ENCODE results near the gene SPNS2. TPM values are rescaled to one million over a fixed set of nuclear protein-coding genes. Genes with fewer than 3 reads are reported as not detected.

Gene SPNS2
- total and polyA plus RNA-seq, 4 donors = 4.0 to 9.0 (median 5.2) TPM

DNA sequence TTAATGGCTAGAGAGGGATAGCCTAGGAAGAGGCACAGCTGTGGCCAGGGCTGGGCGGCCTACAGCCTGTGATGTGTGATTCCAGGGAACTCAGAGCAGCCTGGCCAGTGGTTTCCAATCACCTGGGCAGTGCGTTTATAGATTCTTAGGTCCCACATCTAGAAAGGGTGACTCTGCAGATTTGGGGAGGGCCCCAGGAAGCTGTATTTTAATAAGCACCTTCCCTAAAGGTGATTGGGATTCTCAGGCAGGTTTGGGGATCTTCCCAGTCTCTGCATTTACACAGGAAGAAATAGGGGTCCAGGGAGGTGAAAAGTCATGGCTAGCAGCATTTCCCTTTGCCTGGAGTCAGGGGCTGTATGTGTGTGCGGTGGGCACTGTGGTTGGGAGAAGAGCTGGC is 9.5 kb downstream of the SPNS2 start:
- Histone ChIP-seq H3K4me1 (ENCODE audit: control insufficient read depth in 4 of 4, insufficient read depth in 4 of 4, low read length in 3 of 4) (peaks cover 0 to 12% (median 3%) of the 10 kb centered on the region in 4 donors), H3K27me3 (ENCODE audit: control insufficient read depth in 4 of 4, insufficient read depth in 4 of 4, low read length in 3 of 4) (no peaks in the 10 kb centered on the region), H3K4me3 (ENCODE audit: low read depth in 1 of 3, low read length in 3 of 3) (no peak overlapping the region), H3K9me3 (ENCODE audit: control insufficient read depth in 4 of 4, low read length in 3 of 4) (no peaks in the 10 kb centered on the region), H3K27ac (ENCODE audit: low read depth in 1 of 2, low read length in 2 of 2) (no peak overlapping the region), H3K9ac (ENCODE audit: low read depth in 1 of 2, low read length in 2 of 2) (no peak overlapping the region), H3K36me3 (ENCODE audit: control insufficient read depth in 4 of 4, insufficient read depth in 3 of 4, low read depth in 1 of 4, low read length in 3 of 4) (no peaks in the 10 kb centered on the region)
- WGBS = 90% methylated on average over 3 of the region's 3 CpGs
- TF ChIP-seq GABPA (IDR thresholded peaks at IDR 0.05 in 1 of 2, conservative IDR thresholded peaks at IDR 0.05 in 1 of 2) (no peak), HNF4G (IDR thresholded peaks at IDR 0.05) (no peak)
- TF ChIP-seq, protein P1, sequence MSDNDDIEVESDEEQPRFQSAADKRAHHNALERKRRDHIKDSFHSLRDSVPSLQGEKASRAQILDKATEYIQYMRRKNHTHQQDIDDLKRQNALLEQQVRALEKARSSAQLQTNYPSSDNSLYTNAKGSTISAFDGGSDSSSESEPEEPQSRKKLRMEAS (IDR thresholded peaks at IDR 0.05) = no peak
- no peak for DNase-seq (ENCODE audit: low spot score)

DNA sequence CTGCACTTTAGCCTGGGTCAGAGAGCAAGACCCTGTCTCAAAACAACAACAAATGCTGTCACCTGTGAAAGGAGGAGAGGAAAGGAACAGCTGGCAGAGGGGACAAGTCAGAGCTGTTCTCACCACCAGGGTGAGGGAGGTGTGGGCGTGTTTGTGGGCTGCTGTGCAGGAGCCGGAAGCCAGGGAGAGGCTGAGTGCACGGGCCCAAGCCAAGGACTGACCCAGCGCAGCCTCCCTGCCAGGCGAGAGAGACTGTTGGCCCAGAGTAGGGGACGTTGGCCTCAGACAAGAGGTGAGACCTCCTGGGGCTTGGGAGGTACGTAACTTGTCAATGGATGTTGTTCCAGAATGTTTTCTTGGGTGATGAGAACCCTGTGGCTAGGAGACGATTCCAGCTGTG is 10.7 kb downstream of the SPNS2 start:
- TF ChIP-seq HNF4A (conservative IDR thresholded peaks at IDR 0.05) (no peak), NR2F2 (IDR thresholded peaks at IDR 0.05) (peak; percentile 6), EGR1 (IDR thresholded peaks at IDR 0.05; ENCODE audit: low read depth in 2 of 2) (no peak)
- Histone ChIP-seq H3K27ac (ENCODE audit: low read depth in 1 of 2, low read length in 2 of 2) (peak overlapping the region; percentile 66 to 72), H3K27me3 (ENCODE audit: control insufficient read depth in 4 of 4, insufficient read depth in 4 of 4, low read length in 3 of 4) (no peaks in the 10 kb centered on the region), H3K9me3 (ENCODE audit: control insufficient read depth in 4 of 4, low read length in 3 of 4) (no peaks in the 10 kb centered on the region), H3K4me1 (ENCODE audit: control insufficient read depth in 4 of 4, insufficient read depth in 4 of 4, low read length in 3 of 4) (peaks cover 0 to 12% (median 3%) of the 10 kb centered on the region in 4 donors), H3K9ac (ENCODE audit: low read depth in 1 of 2, low read length in 2 of 2) (no peak overlapping the region), H3K36me3 (ENCODE audit: control insufficient read depth in 4 of 4, insufficient read depth in 3 of 4, low read depth in 1 of 4, low read length in 3 of 4) (no peaks in the 10 kb centered on the region), H3K4me3 (ENCODE audit: low read depth in 1 of 3, low read length in 3 of 3) (no peak overlapping the region)
- 69% methylated on average over 8 of the region's 8 CpGs for WGBS
- no peak for DNase-seq (ENCODE audit: low spot score)

DNA sequence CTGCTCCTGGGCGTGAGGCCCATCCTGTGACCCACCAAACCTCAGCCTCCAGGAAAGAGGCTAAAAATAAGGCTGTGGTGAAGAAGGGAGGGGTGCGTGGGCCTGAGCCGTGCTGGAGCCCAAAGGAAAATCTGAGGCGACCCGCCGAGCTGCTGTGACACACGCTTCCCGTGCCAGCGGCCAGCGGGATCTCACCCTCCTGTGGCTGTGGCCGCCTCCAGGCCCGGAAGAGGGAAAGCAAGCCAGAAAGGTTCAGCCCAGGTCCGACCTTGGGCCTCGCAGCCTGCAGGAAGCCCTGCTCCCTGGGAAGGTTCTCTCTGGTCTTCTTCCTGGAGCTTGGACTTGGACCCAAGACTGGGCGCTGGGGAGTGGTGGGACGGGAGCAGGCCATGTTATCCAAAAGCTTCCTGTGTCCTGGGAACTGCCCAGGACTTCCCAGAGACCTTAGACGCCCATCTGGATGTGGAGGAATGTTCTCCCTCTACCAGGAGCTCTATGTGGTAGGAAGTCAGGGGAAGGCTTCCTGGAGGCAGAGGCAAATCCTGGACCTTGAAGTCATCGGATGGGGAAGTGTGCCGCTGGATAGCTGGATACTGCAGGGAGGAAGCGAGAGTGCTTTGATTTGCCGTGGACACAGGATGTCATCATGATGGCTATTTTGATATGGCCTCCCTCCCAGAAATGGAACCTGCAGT is 11.4 kb downstream of the SPNS2 start:
- Histone ChIP-seq H3K4me1 (ENCODE audit: control insufficient read depth in 4 of 4, insufficient read depth in 4 of 4, low read length in 3 of 4) (peaks cover 0 to 12% (median 3%) of the 10 kb centered on the region in 4 donors), H3K27ac (ENCODE audit: low read depth in 1 of 2, low read length in 2 of 2) (peak overlapping the region; percentile 66 to 72)
- no peak for DNase-seq (ENCODE audit: low spot score)

DNA sequence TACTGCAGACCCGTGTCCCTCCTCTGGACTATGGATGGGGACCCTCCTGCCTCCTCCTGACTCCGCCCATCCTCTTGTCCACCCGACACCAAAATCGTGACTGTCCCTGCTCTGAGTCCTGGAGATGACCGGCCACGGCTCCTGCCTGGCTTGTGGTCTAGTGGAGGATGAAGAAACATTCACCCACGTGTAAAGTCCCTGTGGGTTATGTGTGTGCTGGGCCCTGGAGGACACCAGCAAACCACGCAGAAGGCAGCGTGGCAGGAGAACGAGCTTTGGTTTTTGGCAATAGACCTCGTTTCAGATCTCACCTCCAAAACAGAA is 11.9 kb downstream of the SPNS2 start:
- Histone ChIP-seq H3K27me3 (ENCODE audit: control insufficient read depth in 4 of 4, insufficient read depth in 4 of 4, low read length in 3 of 4) (no peaks in the 10 kb centered on the region), H3K9ac (ENCODE audit: low read depth in 1 of 2, low read length in 2 of 2) (no peak overlapping the region), H3K27ac (ENCODE audit: low read depth in 1 of 2, low read length in 2 of 2) (peak overlapping the region; percentile 66 to 72), H3K9me3 (ENCODE audit: control insufficient read depth in 4 of 4, low read length in 3 of 4) (no peaks in the 10 kb centered on the region), H3K4me1 (ENCODE audit: control insufficient read depth in 4 of 4, insufficient read depth in 4 of 4, low read length in 3 of 4) (peaks cover 0 to 12% (median 3%) of the 10 kb centered on the region in 4 donors), H3K4me3 (ENCODE audit: low read depth in 1 of 3, low read length in 3 of 3) (no peak overlapping the region), H3K36me3 (ENCODE audit: control insufficient read depth in 4 of 4, insufficient read depth in 3 of 4, low read depth in 1 of 4, low read length in 3 of 4) (no peaks in the 10 kb centered on the region)
- no peak for DNase-seq (ENCODE audit: low spot score)
- WGBS = 75% methylated on average over 11 of the region's 11 CpGs
- TF ChIP-seq EGR1 (IDR thresholded peaks at IDR 0.05; ENCODE audit: low read depth in 2 of 2) (no peak), RAD21 (IDR thresholded peaks at IDR 0.05) (no peak), SP1 (IDR thresholded peaks at IDR 0.05) (no peak), GABPA (IDR thresholded peaks at IDR 0.05 in 1 of 2, conservative IDR thresholded peaks at IDR 0.05 in 1 of 2) (no peak), TAF1 (conservative IDR thresholded peaks at IDR 0.05) (no peak), NR2F2 (IDR thresholded peaks at IDR 0.05) (no peak), JUND (IDR thresholded peaks at IDR 0.05) (no peak), RXRA (IDR thresholded peaks at IDR 0.05) (no peak), FOXA1 (IDR thresholded peaks at IDR 0.05) (no peak)
- TF ChIP-seq, protein P2, sequence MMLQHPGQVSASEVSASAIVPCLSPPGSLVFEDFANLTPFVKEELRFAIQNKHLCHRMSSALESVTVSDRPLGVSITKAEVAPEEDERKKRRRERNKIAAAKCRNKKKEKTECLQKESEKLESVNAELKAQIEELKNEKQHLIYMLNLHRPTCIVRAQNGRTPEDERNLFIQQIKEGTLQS (IDR thresholded peaks at IDR 0.05) = no peak
- TF ChIP-seq, protein P3, sequence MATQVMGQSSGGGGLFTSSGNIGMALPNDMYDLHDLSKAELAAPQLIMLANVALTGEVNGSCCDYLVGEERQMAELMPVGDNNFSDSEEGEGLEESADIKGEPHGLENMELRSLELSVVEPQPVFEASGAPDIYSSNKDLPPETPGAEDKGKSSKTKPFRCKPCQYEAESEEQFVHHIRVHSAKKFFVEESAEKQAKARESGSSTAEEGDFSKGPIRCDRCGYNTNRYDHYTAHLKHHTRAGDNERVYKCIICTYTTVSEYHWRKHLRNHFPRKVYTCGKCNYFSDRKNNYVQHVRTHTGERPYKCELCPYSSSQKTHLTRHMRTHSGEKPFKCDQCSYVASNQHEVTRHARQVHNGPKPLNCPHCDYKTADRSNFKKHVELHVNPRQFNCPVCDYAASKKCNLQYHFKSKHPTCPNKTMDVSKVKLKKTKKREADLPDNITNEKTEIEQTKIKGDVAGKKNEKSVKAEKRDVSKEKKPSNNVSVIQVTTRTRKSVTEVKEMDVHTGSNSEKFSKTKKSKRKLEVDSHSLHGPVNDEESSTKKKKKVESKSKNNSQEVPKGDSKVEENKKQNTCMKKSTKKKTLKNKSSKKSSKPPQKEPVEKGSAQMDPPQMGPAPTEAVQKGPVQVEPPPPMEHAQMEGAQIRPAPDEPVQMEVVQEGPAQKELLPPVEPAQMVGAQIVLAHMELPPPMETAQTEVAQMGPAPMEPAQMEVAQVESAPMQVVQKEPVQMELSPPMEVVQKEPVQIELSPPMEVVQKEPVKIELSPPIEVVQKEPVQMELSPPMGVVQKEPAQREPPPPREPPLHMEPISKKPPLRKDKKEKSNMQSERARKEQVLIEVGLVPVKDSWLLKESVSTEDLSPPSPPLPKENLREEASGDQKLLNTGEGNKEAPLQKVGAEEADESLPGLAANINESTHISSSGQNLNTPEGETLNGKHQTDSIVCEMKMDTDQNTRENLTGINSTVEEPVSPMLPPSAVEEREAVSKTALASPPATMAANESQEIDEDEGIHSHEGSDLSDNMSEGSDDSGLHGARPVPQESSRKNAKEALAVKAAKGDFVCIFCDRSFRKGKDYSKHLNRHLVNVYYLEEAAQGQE (IDR thresholded peaks at IDR 0.05) = no peak
- TF ChIP-seq, protein P1 (IDR thresholded peaks at IDR 0.05) = no peak

More for the DNA sequence above, 11.4 kb downstream of the SPNS2 start:
- WGBS = 73% methylated on average over 21 of the region's 21 CpGs
- Histone ChIP-seq H3K36me3 (ENCODE audit: control insufficient read depth in 4 of 4, insufficient read depth in 3 of 4, low read depth in 1 of 4, low read length in 3 of 4) (no peaks in the 10 kb centered on the region), H3K4me3 (ENCODE audit: low read depth in 1 of 3, low read length in 3 of 3) (no peak overlapping the region), H3K9ac (ENCODE audit: low read depth in 1 of 2, low read length in 2 of 2) (no peak overlapping the region), H3K27me3 (ENCODE audit: control insufficient read depth in 4 of 4, insufficient read depth in 4 of 4, low read length in 3 of 4) (no peaks in the 10 kb centered on the region), H3K9me3 (ENCODE audit: control insufficient read depth in 4 of 4, low read length in 3 of 4) (no peaks in the 10 kb centered on the region)
- TF ChIP-seq, protein P2 (IDR thresholded peaks at IDR 0.05) = no peak
- peak; percentile 72 for TF ChIP-seq NR2F2 (IDR thresholded peaks at IDR 0.05)
- no peak for TF ChIP-seq JUND (IDR thresholded peaks at IDR 0.05)
- TF ChIP-seq EGR1 (IDR thresholded peaks at IDR 0.05; ENCODE audit: low read depth in 2 of 2) = peak in 1 of 2 donors; percentile 39
- TF ChIP-seq GABPA (IDR thresholded peaks at IDR 0.05 in 1 of 2, conservative IDR thresholded peaks at IDR 0.05 in 1 of 2) = no peak

Measured in liver (tissue), 9 donors.